Panc1 (cell line): Measurements from ENCODE around the gene SLC66A3. TPM values are rescaled to one million over a fixed set of nuclear protein-coding genes. Genes with fewer than 3 reads are reported as not detected.

Source experiments
- ATAC-seq: fragments of 200-7000 bp; cut with Tn5 transposase; 2 replicates; pipeline ENCODE4 v1.9.1; 2020; ENCODE audit warnings: mild to moderate bottlenecking, moderate library complexity
- BruUV-seq: library from RNA; stranded (reverse); fragments of 400-500 nt; replicated peaks from 2 replicates; lab custom pipeline; 2021; lab: Mats Ljungman, UMichigan
- CTCF ChIA-PET: fragments of 300-600 bp; sonication (Branson Sonifier 250); formaldehyde crosslinking; loops from one replicate; lab custom pipeline; 2022; ENCODE audit warnings: antibody characterized with exemption; lab: Charles Lee
- POLR2A ChIA-PET: fragments of 300-600 bp; sonication (Branson Sonifier 250); formaldehyde crosslinking; loops from one replicate; lab custom pipeline; 2022; ENCODE audit warnings: antibody characterized with exemption; lab: Charles Lee
- DNase-seq: peaks from one replicate; pipeline ENCODE4 v3.0.0-alpha.2; 2010; ENCODE audit warnings: low read depth, low spot score
- H3K27ac ChIP-seq: 2 replicates; pipeline ENCODE4 v1.5.1; 2011; ENCODE audit warnings: mild to moderate bottlenecking, low read length, inconsistent platforms
- H3K27me3 ChIP-seq: fragments of 200-500 bp; sonication (Bioruptor generic); 2 replicates; pipeline ENCODE4 v1.6.0; 2014; ENCODE audit warnings: low read length, inconsistent platforms; ENCODE audit not compliant: control insufficient read depth, insufficient read depth
- H3K36me3 ChIP-seq: fragments of 200-500 bp; sonication (Bioruptor generic); 2 replicates; pipeline ENCODE4 v1.5.1; 2014; ENCODE audit warnings: inconsistent platforms, mild to moderate bottlenecking, low read length, moderate library complexity; ENCODE audit not compliant: control insufficient read depth, insufficient read depth
- H3K4me1 ChIP-seq: 2 replicates; pipeline ENCODE4 v1.5.1; 2011; ENCODE audit warnings: inconsistent platforms, mild to moderate bottlenecking, low read length, moderate library complexity; ENCODE audit not compliant: control insufficient read depth, insufficient read depth
- H3K4me3 ChIP-seq, 2 experiments: 2 replicates each; pipeline ENCODE4 v1.5.1; 2011 to 2012; ENCODE audit warnings: low read depth in 2 of 2, low read length in 2 of 2, mild to moderate bottlenecking in 2 of 2, inconsistent platforms in 1 of 2, moderate library complexity in 1 of 2
- H3K9me3 ChIP-seq: fragments of 200-500 bp; sonication (Bioruptor generic); 2 replicates; pipeline ENCODE4 v1.5.1; 2014; ENCODE audit warnings: low read depth, mild to moderate bottlenecking, inconsistent platforms, low read length, moderate library complexity; ENCODE audit not compliant: control insufficient read depth, insufficient read depth
- POLR2AphosphoS5 ChIP-seq: IDR thresholded peaks from 2 replicates; pipeline ENCODE4 v1.6.1; 2012; ENCODE audit warnings: mild to moderate bottlenecking, low read depth, low read length, moderate library complexity
- SIN3A ChIP-seq: IDR thresholded peaks from 2 replicates; pipeline ENCODE4 v1.6.1; 2012; ENCODE audit warnings: low read depth, mild to moderate bottlenecking, low read length, moderate library complexity, borderline replicate concordance; ENCODE audit not compliant: insufficient read depth
- TCF7L2 ChIP-seq: IDR thresholded peaks from 2 replicates; pipeline ENCODE4 v1.6.1; 2011; ENCODE audit warnings: mild to moderate bottlenecking, low read depth, low read length, inconsistent platforms
- in situ Hi-C: cut with HindIII; loops from 2 replicates; pipeline ENCODE4 v1.10.0; 2016; ENCODE audit warnings: low sequenced_read_pairs, low pct_unique_long_range_greater_than_20kb
- intact Hi-C: fragments of 100-400 bp; cut with micrococcal nuclease; formaldehyde crosslinking; loops from one replicate; pipeline ENCODE4 v1.10.0; 2022; ENCODE audit not compliant: unreplicated experiment
- total RNA-seq: library from RNA; stranded (reverse); gene quantifications from one replicate; pipeline ENCODE4 v1.2.1, GENCODE V29; 2021; ENCODE audit not compliant: unreplicated experiment
- TF ChIP-seq, protein P1 (sequence below): fragments of 450-650 bp; IDR thresholded peaks from 2 replicates; pipeline ENCODE4 v1.5.1; 2017; ENCODE audit warnings: mild to moderate bottlenecking
- TF ChIP-seq, protein P2 (sequence below), 2 experiments: IDR thresholded peaks; 2 replicates each; pipeline ENCODE4 v1.6.1; 2011 to 2012; ENCODE audit warnings: low read depth in 2 of 2, control low read depth in 1 of 2, low read length in 1 of 2, mild to moderate bottlenecking in 1 of 2, moderate library complexity in 1 of 2; ENCODE audit not compliant: insufficient read depth in 1 of 2

Gene SLC66A3
- total RNA-seq, 1 experiment from 2014 or later: 39.1 TPM

DNA sequence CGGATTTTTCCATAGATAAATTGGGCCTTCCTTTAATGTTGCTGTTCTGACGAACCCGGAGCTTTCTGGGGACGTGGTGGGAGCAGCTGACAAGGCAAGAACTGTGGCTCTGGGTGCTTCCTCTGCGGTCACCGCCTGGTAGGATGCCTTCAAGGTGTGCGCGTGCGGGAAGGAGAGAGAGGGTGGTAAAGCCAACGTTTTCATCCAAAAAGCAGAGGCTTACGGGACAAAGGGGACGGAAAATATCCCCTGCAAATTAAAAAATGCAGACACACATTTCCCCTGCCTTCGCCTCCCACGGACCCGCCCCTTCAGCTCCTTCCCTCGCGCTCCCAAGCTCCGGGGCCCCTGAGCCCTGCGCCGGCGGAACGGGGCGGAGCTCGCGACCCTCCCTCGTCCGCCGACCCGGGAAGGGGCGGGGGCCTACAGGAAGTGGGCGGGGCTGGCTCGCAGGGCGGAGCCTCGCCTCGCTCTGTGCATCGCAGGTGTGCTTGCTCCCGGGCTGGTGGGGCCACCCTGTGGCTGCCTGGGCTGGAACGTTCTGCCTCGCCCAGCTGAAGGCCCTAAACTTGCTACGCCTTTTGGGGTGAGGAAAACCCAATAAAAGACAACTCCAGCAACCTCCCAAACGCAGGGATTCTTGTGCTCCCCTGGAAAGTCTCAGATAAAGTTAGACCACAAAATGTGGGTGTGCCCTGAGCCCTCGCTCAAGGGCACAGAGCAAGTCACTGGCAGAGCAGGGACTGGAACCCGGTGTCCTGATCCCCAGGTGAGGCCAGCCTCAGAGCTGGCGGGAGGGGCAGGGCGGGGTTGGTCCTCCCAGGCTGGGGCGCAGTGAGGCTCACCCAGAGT lies 25.4 kb upstream of the SLC66A3 start:
- no peak for TF ChIP-seq POLR2AphosphoS5
- TF ChIP-seq, protein P1, sequence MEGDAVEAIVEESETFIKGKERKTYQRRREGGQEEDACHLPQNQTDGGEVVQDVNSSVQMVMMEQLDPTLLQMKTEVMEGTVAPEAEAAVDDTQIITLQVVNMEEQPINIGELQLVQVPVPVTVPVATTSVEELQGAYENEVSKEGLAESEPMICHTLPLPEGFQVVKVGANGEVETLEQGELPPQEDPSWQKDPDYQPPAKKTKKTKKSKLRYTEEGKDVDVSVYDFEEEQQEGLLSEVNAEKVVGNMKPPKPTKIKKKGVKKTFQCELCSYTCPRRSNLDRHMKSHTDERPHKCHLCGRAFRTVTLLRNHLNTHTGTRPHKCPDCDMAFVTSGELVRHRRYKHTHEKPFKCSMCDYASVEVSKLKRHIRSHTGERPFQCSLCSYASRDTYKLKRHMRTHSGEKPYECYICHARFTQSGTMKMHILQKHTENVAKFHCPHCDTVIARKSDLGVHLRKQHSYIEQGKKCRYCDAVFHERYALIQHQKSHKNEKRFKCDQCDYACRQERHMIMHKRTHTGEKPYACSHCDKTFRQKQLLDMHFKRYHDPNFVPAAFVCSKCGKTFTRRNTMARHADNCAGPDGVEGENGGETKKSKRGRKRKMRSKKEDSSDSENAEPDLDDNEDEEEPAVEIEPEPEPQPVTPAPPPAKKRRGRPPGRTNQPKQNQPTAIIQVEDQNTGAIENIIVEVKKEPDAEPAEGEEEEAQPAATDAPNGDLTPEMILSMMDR: peak; percentile 78
- in situ Hi-C loops: no loop called here

DNA sequence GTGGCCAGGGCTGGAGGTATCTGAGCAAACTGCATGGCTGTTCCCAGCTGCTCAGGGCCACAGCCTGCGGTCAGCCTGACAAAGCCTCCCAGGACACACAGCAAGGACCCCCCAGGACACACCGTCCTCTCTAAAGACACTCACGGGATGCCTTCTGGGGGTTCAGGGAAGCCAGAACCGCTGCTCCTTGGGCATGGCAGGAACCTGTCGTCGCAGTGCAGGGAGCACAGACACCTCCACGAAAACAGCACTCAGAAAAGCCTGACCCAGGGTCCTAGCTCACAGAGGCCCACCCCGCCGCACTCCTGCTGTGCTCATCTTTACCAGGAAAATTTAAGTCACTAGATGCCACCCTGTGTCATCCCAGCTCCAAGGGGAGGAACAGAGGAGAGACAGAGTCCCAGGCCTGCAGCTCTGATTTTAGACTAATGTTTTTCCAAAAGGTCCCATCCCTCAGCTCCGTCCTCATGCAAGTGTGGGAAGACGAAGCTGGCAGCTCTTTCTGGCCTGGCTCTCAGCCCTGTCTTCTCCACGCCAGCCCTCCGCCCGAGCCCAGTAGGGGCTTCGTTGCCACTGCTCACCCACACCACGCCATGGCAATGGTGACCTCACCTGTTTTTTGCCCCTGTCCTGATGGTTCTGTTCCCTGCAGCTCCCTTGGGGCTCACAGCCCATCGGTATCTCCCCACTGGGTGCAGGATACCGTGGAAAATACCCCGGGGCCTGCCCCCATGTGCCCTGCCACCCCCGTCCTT lies 23.9 kb upstream of the SLC66A3 start:
- DNase-seq: no peak
- in situ Hi-C loops (no loop called here), intact Hi-C loops (no loop called here)
- Histone ChIP-seq H3K36me3 (no peaks in the 10 kb centered on the region), H3K27me3 (no peaks in the 10 kb centered on the region; the same call in 1 of the 2 replicates), H3K4me3 (no peak overlapping the region), H3K9me3 (no peaks in the 10 kb centered on the region), H3K27ac (no peak overlapping the region), H3K4me1 (peaks cover 10% of the 10 kb centered on the region)
- no peak for ATAC-seq
- POLR2A ChIA-PET: interaction anchor here (0.7 kb wide), 1 partner anchor 89 kb away, joined by 9 read pairs; no protein-coding TSS in a partner anchor
- BruUV-seq: no TSS peak
- CTCF ChIA-PET: interaction anchor here (0.6 to 2.7 kb wide), 7 partner anchors 13 to 453 kb away, joined by 3 to 24 read pairs (median 5); no protein-coding TSS in a partner anchor
- TF ChIP-seq, protein P2, sequence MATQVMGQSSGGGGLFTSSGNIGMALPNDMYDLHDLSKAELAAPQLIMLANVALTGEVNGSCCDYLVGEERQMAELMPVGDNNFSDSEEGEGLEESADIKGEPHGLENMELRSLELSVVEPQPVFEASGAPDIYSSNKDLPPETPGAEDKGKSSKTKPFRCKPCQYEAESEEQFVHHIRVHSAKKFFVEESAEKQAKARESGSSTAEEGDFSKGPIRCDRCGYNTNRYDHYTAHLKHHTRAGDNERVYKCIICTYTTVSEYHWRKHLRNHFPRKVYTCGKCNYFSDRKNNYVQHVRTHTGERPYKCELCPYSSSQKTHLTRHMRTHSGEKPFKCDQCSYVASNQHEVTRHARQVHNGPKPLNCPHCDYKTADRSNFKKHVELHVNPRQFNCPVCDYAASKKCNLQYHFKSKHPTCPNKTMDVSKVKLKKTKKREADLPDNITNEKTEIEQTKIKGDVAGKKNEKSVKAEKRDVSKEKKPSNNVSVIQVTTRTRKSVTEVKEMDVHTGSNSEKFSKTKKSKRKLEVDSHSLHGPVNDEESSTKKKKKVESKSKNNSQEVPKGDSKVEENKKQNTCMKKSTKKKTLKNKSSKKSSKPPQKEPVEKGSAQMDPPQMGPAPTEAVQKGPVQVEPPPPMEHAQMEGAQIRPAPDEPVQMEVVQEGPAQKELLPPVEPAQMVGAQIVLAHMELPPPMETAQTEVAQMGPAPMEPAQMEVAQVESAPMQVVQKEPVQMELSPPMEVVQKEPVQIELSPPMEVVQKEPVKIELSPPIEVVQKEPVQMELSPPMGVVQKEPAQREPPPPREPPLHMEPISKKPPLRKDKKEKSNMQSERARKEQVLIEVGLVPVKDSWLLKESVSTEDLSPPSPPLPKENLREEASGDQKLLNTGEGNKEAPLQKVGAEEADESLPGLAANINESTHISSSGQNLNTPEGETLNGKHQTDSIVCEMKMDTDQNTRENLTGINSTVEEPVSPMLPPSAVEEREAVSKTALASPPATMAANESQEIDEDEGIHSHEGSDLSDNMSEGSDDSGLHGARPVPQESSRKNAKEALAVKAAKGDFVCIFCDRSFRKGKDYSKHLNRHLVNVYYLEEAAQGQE (IDR thresholded peaks at IDR 0.05; ENCODE audit: insufficient read depth in 1 of 2, low read depth in 2 of 2, low read length in 1 of 2): no peak
- TF ChIP-seq, protein P1: no peak
- TF ChIP-seq TCF7L2 (no peak), SIN3A (no peak), POLR2AphosphoS5 (no peak)

More for the DNA sequence above, 25.4 kb upstream of the SLC66A3 start:
- intact Hi-C loops: no loop called here
- Histone ChIP-seq H3K27ac (peak overlapping the region; percentile 41; the same call in 1 of the 2 replicates), H3K9me3 (no peaks in the 10 kb centered on the region), H3K27me3 (no peaks in the 10 kb centered on the region), H3K4me1 (peaks cover 10% of the 10 kb centered on the region), H3K4me3 (peak overlapping the region; percentile 42 to 59), H3K36me3 (no peaks in the 10 kb centered on the region)
- DNase-seq: no peak
- CTCF ChIA-PET: interaction anchor here (0.6 to 1.5 kb wide), 5 partner anchors 31 to 354 kb away, joined by 3 to 9 read pairs (median 4); no protein-coding TSS in a partner anchor
- peak; percentile 84 for ATAC-seq
- POLR2A ChIA-PET: interaction anchor here (0.6 kb wide), 1 partner anchor 42 kb away, joined by 3 read pairs; no protein-coding TSS in a partner anchor
- BruUV-seq: no TSS peak
